NT2/D1 (cell line): Measurements from ENCODE around the gene CLMP.

Source experiments
- SUZ12 ChIP-seq: IDR thresholded peaks from 2 replicates; pipeline ENCODE4 v1.6.1; 2011; ENCODE audit not compliant: insufficient read length, insufficient read depth; ENCODE audit errors: extremely low read depth
- YY1 ChIP-seq: IDR thresholded peaks from 2 replicates; pipeline ENCODE4 v1.6.1; 2011; ENCODE audit not compliant: insufficient read length, insufficient read depth
- ZNF274 ChIP-seq: IDR thresholded peaks from 2 replicates; pipeline ENCODE4 v1.6.1; 2011; ENCODE audit warnings: mild to moderate bottlenecking, low read depth, low read length

DNA sequence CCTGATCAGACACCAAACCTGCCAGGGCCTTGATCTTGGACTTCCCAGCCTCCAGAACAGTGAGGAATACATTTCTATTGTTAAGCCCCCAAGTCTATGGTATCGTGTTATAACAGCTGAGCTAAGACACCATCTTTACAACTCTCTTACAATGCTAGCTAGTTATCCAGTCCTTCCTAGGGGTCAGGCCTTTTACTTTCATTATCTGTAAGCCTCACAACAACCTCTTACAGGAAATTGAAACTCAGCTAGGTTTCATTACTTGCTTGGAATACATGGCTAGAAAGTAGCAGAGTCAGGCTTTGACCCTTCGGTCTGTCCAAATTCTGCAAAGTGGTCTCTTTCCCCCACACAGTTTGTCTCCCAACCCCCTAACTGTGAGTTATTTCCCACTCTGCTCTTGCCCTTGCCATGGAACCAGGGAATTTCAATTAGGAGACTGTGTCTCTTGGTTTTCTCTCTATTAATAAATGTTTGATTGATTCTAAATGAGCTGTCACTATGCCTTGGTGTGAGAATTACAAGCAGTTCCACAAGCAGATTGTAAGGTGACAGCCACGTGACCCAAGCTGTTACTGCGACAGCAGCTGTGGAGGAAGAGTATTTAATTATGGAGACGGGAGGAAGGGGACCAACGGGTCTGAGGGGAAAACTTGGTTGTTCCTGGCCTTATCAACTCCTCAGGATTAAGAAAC, 38.4 kb upstream of the CLMP start:
- TF ChIP-seq SUZ12 (no peak), ZNF274 (no peak), YY1 (no peak)
